Loucy (cell line): ENCODE data around the gene RCAN2.

Experiments used
- EZH2phosphoT487 ChIP-seq: fragments of 200-600 bp; IDR thresholded peaks from 2 replicates; pipeline ENCODE4 v1.6.1; 2018; ENCODE audit warnings: antibody characterized with exemption, mild to moderate bottlenecking, moderate library complexity, borderline replicate concordance
- TF ChIP-seq, protein P1 (sequence below): fragments of 200-600 bp; sonication (generic); conservative IDR thresholded peaks from 2 replicates; pipeline ENCODE4 v1.5.1; 2014; ENCODE audit warnings: mild to moderate bottlenecking, antibody characterized with exemption, low read length

DNA sequence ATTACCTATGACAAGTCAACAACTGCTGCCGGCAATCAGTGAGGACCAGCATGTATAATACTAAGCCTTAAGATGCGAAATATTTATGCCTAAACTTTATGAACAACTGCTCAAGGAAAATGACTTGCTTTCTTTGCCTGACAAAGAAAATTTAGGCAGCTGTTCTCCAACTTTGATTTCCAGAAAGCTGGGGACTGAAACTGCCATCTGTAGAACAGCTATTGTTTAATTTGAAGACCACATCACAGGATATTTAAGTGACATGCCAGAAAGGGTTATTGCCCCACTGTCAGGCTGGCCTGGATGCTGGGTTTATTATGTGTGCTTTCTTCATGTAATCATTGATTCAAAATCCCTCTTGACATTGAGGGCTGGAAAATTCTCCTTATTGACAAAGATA, 166.5 kb downstream of the RCAN2 start:
- TF ChIP-seq, protein P1, sequence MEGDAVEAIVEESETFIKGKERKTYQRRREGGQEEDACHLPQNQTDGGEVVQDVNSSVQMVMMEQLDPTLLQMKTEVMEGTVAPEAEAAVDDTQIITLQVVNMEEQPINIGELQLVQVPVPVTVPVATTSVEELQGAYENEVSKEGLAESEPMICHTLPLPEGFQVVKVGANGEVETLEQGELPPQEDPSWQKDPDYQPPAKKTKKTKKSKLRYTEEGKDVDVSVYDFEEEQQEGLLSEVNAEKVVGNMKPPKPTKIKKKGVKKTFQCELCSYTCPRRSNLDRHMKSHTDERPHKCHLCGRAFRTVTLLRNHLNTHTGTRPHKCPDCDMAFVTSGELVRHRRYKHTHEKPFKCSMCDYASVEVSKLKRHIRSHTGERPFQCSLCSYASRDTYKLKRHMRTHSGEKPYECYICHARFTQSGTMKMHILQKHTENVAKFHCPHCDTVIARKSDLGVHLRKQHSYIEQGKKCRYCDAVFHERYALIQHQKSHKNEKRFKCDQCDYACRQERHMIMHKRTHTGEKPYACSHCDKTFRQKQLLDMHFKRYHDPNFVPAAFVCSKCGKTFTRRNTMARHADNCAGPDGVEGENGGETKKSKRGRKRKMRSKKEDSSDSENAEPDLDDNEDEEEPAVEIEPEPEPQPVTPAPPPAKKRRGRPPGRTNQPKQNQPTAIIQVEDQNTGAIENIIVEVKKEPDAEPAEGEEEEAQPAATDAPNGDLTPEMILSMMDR: no peak
- TF ChIP-seq EZH2phosphoT487: no peak
